ENCODE data around the gene LRRC27.

Gene LRRC27

DNA sequence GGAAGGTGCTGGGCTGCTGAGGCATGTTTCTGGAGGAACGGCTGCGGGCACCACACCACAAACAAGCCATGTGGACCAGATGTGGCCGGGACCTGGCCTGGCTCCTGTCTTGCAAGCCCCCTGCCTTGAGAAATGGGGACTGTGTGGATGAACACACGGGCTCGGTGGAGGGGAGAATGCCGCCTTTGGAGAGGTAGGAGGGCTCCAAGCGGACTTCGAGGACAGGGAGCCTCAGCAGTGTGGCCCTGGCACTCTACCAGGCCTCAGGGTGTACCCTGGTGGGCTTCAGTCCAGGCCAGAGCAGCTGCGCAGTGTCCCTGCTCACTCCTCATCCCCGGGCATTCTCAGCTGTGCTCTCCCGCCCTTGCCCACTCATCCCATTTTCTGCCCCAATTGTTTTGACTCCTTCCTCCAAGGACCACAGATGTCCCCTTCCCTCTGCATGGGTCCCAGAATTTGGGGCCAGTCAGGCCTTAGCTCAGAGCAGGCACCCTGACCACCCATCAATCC lies 96.5 kb downstream of the LRRC27 start:
- no peak for DNase-seq

Measured in C1 segment of cervical spinal cord (tissue), 14 donors.